Karpas-422 (cell line): ENCODE data around the gene MIX23. TPM values are rescaled to one million over a fixed set of nuclear protein-coding genes. Genes with fewer than 3 reads are reported as not detected.

ENCODE experiments used
- DNase-seq: peaks from one replicate; pipeline ENCODE4 v3.0.0-alpha.2; 2015
- H2AFZ ChIP-seq: fragments of 200-600 bp; sonication (generic); 2 replicates; pipeline ENCODE4 v1.6.1; 2014; ENCODE audit warnings: antibody characterized with exemption, low read length, mixed read lengths
- H3K27ac ChIP-seq: fragments of 200-600 bp; sonication (generic); 2 replicates; pipeline ENCODE4 v1.5.1; 2014; ENCODE audit warnings: mild to moderate bottlenecking, low read length, moderate library complexity
- H3K27me3 ChIP-seq: fragments of 200-600 bp; sonication (generic); 2 replicates; pipeline ENCODE4 v1.6.1; 2014; ENCODE audit warnings: low read length, mixed read lengths
- H3K36me3 ChIP-seq: fragments of 200-600 bp; sonication (generic); 2 replicates; pipeline ENCODE4 v1.6.1; 2014; ENCODE audit warnings: low read length, mixed read lengths; ENCODE audit not compliant: insufficient read depth
- H3K4me1 ChIP-seq: fragments of 200-600 bp; sonication (generic); 2 replicates; pipeline ENCODE4 v1.6.1; 2014; ENCODE audit warnings: mild to moderate bottlenecking, low read length, mixed read lengths
- H3K4me2 ChIP-seq: fragments of 200-600 bp; sonication (generic); 2 replicates; pipeline ENCODE4 v1.6.1; 2014; ENCODE audit warnings: low read length, low read depth, mild to moderate bottlenecking; ENCODE audit not compliant: poor library complexity, severe bottlenecking
- H3K4me3 ChIP-seq: fragments of 200-600 bp; sonication (generic); 2 replicates; pipeline ENCODE4 v1.5.1; 2014; ENCODE audit warnings: mild to moderate bottlenecking, antibody characterized with exemption, low read length, mixed read lengths
- H3K79me2 ChIP-seq: fragments of 200-600 bp; sonication (generic); 2 replicates; pipeline ENCODE4 v1.6.1; 2014; ENCODE audit warnings: mild to moderate bottlenecking, low read length, mixed read lengths
- H3K9ac ChIP-seq: fragments of 200-600 bp; sonication (generic); 2 replicates; pipeline ENCODE4 v1.6.0; 2014; ENCODE audit warnings: low read length
- H3K9me2 ChIP-seq: fragments of 200-600 bp; sonication (generic), shearing (Covaris generic); replicated peaks from 2 replicates; pipeline ENCODE4 v1.6.0; 2014; ENCODE audit warnings: mild to moderate bottlenecking, low read length, moderate library complexity; ENCODE audit not compliant: insufficient read depth
- H3K9me3 ChIP-seq: fragments of 300-700, 200-600 bp; sonication (generic); 2 replicates; pipeline ENCODE4 v1.6.1; 2014; ENCODE audit warnings: low read length, mixed read lengths
- H4K20me1 ChIP-seq: fragments of 200-600 bp; sonication (generic); 2 replicates; pipeline ENCODE4 v1.6.1; 2014; ENCODE audit warnings: mild to moderate bottlenecking, antibody characterized with exemption, low read length, low read depth; ENCODE audit not compliant: insufficient read depth
- total RNA-seq: library from RNA; depleted of rRNA; stranded (reverse); fragments of >200 nt; shearing (Covaris generic); gene quantifications from 2 replicates; pipeline ENCODE4 v1.2.3, GENCODE V29; 2014; ENCODE audit warnings: low replicate concordance

Gene MIX23
- total RNA-seq, 1 experiment from 2014 or later, result 45.8 TPM

GRCh38 chr3:122353893-122354401 is 29.1 kb downstream of the MIX23 start:
- H3K4me3 ChIP-seq, result no peak overlapping the region
- no peak overlapping the region for H3K27ac ChIP-seq
- no peaks in the 10 kb centered on the region for H3K79me2 ChIP-seq
- H3K4me2 ChIP-seq, result no peak overlapping the region
- H3K4me1 ChIP-seq, result no peaks in the 10 kb centered on the region
- H4K20me1 ChIP-seq, result no peaks in the 10 kb centered on the region
- no peaks in the 10 kb centered on the region for H3K27me3 ChIP-seq
- H3K36me3 ChIP-seq, result peaks cover 17% of the 10 kb centered on the region; the same call in 1 of the 2 replicates
- no peak overlapping the region for H3K9ac ChIP-seq
- DNase-seq, result no peak
- no peaks in the 10 kb centered on the region for H3K9me3 ChIP-seq
- no peaks in the 10 kb centered on the region for H3K9me2 ChIP-seq
- no peak overlapping the region for H2AFZ ChIP-seq

GRCh38 chr3:122353215-122353614 is 29.8 kb downstream of the MIX23 start:
- no peak for DNase-seq
- H3K4me3 ChIP-seq, result no peak overlapping the region
- H3K9me3 ChIP-seq, result no peaks in the 10 kb centered on the region
- H3K79me2 ChIP-seq, result no peaks in the 10 kb centered on the region
- H2AFZ ChIP-seq, result no peak overlapping the region
- H4K20me1 ChIP-seq, result no peaks in the 10 kb centered on the region
- no peak overlapping the region for H3K9ac ChIP-seq
- no peaks in the 10 kb centered on the region for H3K4me1 ChIP-seq
- H3K36me3 ChIP-seq, result peaks cover 10% of the 10 kb centered on the region; the same call in 1 of the 2 replicates
- H3K27me3 ChIP-seq, result no peaks in the 10 kb centered on the region
- H3K27ac ChIP-seq, result no peak overlapping the region
- H3K9me2 ChIP-seq, result no peaks in the 10 kb centered on the region
- H3K4me2 ChIP-seq, result no peak overlapping the region

GRCh38 chr3:122351612-122352011 is 31.4 kb downstream of the MIX23 start:
- H2AFZ ChIP-seq, result no peak overlapping the region
- H3K27ac ChIP-seq, result no peak overlapping the region
- H3K9me2 ChIP-seq, result no peaks in the 10 kb centered on the region
- no peaks in the 10 kb centered on the region for H3K36me3 ChIP-seq
- no peak for DNase-seq
- H3K79me2 ChIP-seq, result no peaks in the 10 kb centered on the region
- H3K4me3 ChIP-seq, result no peak overlapping the region
- H3K4me2 ChIP-seq, result no peak overlapping the region
- no peak overlapping the region for H3K9ac ChIP-seq
- no peaks in the 10 kb centered on the region for H3K27me3 ChIP-seq
- no peaks in the 10 kb centered on the region for H4K20me1 ChIP-seq
- H3K4me1 ChIP-seq, result no peaks in the 10 kb centered on the region
- H3K9me3 ChIP-seq, result no peaks in the 10 kb centered on the region

- H3K27ac ChIP-seq, result no peak overlapping the region
- no peak overlapping the region for H3K9ac ChIP-seq
- H3K9me2 ChIP-seq, result no peaks in the 10 kb centered on the region
- no peak for DNase-seq
- no peak overlapping the region for H2AFZ ChIP-seq
- H3K4me1 ChIP-seq, result no peaks in the 10 kb centered on the region
- H3K4me3 ChIP-seq, result no peak overlapping the region
- H3K36me3 ChIP-seq, result no peaks in the 10 kb centered on the region
- no peaks in the 10 kb centered on the region for H3K79me2 ChIP-seq
- no peaks in the 10 kb centered on the region for H3K27me3 ChIP-seq
- H4K20me1 ChIP-seq, result no peaks in the 10 kb centered on the region
- no peak overlapping the region for H3K4me2 ChIP-seq
- no peaks in the 10 kb centered on the region for H3K9me3 ChIP-seq
Measured at GRCh38 chr3:122350814-122351418, 32.1 kb downstream of the MIX23 start.

GRCh38 chr3:122349171-122349570 is 33.9 kb downstream of the MIX23 start:
- H3K36me3 ChIP-seq, result no peaks in the 10 kb centered on the region
- H3K9me3 ChIP-seq, result no peaks in the 10 kb centered on the region
- no peaks in the 10 kb centered on the region for H3K27me3 ChIP-seq
- H3K9me2 ChIP-seq, result no peaks in the 10 kb centered on the region
- H3K4me1 ChIP-seq, result no peaks in the 10 kb centered on the region
- H4K20me1 ChIP-seq, result no peaks in the 10 kb centered on the region
- H3K79me2 ChIP-seq, result no peaks in the 10 kb centered on the region
- H3K9ac ChIP-seq, result no peak overlapping the region
- H3K4me3 ChIP-seq, result no peak overlapping the region
- no peak overlapping the region for H3K27ac ChIP-seq
- DNase-seq, result no peak
- H2AFZ ChIP-seq, result no peak overlapping the region
- no peak overlapping the region for H3K4me2 ChIP-seq

- Histone ChIP-seq H4K20me1 (no peaks in the 10 kb centered on the region), H3K9me3 (no peaks in the 10 kb centered on the region), H3K79me2 (no peaks in the 10 kb centered on the region), H3K36me3 (no peaks in the 10 kb centered on the region), H3K9ac (no peak overlapping the region), H3K27me3 (no peaks in the 10 kb centered on the region), H3K4me3 (no peak overlapping the region), H3K4me2 (no peak overlapping the region), H3K9me2 (no peaks in the 10 kb centered on the region), H3K4me1 (no peaks in the 10 kb centered on the region), H2AFZ (no peak overlapping the region), H3K27ac (no peak overlapping the region)
- no peak for DNase-seq
Measured at GRCh38 chr3:122343654-122344053, 39.4 kb downstream of the MIX23 start.

GRCh38 chr3:122342803-122343202 is 40.2 kb downstream of the MIX23 start:
- Histone ChIP-seq H3K4me3 (no peak overlapping the region), H2AFZ (no peak overlapping the region), H3K9me3 (no peaks in the 10 kb centered on the region), H3K4me1 (no peaks in the 10 kb centered on the region), H3K4me2 (no peak overlapping the region), H3K9me2 (no peaks in the 10 kb centered on the region), H3K9ac (no peak overlapping the region), H3K36me3 (no peaks in the 10 kb centered on the region), H3K27me3 (no peaks in the 10 kb centered on the region), H4K20me1 (no peaks in the 10 kb centered on the region), H3K79me2 (no peaks in the 10 kb centered on the region), H3K27ac (no peak overlapping the region)
- no peak for DNase-seq

- Histone ChIP-seq H3K79me2 (no peaks in the 10 kb centered on the region), H3K4me1 (no peaks in the 10 kb centered on the region)
Measured at GRCh38 chr3:122332551-122332950, 50.5 kb downstream of the MIX23 start.

More at GRCh38 chr3:122332551-122332950, 50.5 kb downstream of the MIX23 start:
- DNase-seq, result no peak
- H3K9me2 ChIP-seq, result no peaks in the 10 kb centered on the region
- H3K9me3 ChIP-seq, result no peaks in the 10 kb centered on the region
- H3K36me3 ChIP-seq, result no peaks in the 10 kb centered on the region
- H3K27me3 ChIP-seq, result no peaks in the 10 kb centered on the region
- no peak overlapping the region for H3K4me3 ChIP-seq
- no peak overlapping the region for H3K9ac ChIP-seq
- H4K20me1 ChIP-seq, result no peaks in the 10 kb centered on the region
- no peak overlapping the region for H3K27ac ChIP-seq
- H2AFZ ChIP-seq, result no peak overlapping the region
- no peak overlapping the region for H3K4me2 ChIP-seq
